Stimulated activated naive CD8-positive, alpha-beta T cell treated with anti-CD3 and anti-CD28 coated beads, Interleukin-15, amount 100 ng/mL, for 72 hours (primary cell): ENCODE measurements around the gene MSX2.
"Not testable (repeated sequence)": the region's sequence is repeated elsewhere in the genome, so short reads cannot be mapped to it uniquely, and the experiment has no call there.

Source experiments
- ATAC-seq: fragments of 150-1000 bp; cut with Tn5 transposase; 2 replicates; pipeline ENCODE4 v1.10.0; 2021; ENCODE audit warnings: mild to moderate bottlenecking, moderate library complexity
- DNase-seq, 2 donors: peaks; one replicate each; pipeline ENCODE4 v3.0.0; 2021 to 2022
- H3K27ac Mint-ChIP-seq, 2 donors: one replicate each; pipeline ENCODE4 v1.8.0; 2022; ENCODE audit warnings: mild to moderate bottlenecking in 2 of 2, mixed read lengths in 2 of 2, moderate library complexity in 2 of 2
- H3K27me3 Mint-ChIP-seq: one replicate; pipeline ENCODE4 v1.8.0; 2022; ENCODE audit warnings: mixed read lengths
- H3K4me1 Mint-ChIP-seq: one replicate; pipeline ENCODE4 v1.8.0; 2022; ENCODE audit warnings: mild to moderate bottlenecking, mixed read lengths
- H3K4me3 Mint-ChIP-seq, 2 donors: one replicate each; pipeline ENCODE4 v1.8.0; 2022; ENCODE audit warnings: mild to moderate bottlenecking in 2 of 2, mixed read lengths in 2 of 2, moderate library complexity in 1 of 2
- H3K9me3 Mint-ChIP-seq, 2 donors: one replicate each; pipeline ENCODE4 v1.8.0; 2022; ENCODE audit warnings: mixed read lengths in 2 of 2

MSX2 gene

GRCh38 chr5:174737330-174737729, 12.9 kb downstream of the MSX2 start:
- H3K4me3 Mint-ChIP-seq: no peak overlapping the region
- H3K27ac Mint-ChIP-seq: no peak overlapping the region
- no peaks in the 10 kb centered on the region for H3K9me3 Mint-ChIP-seq
- H3K27me3 Mint-ChIP-seq: peaks cover 53% of the 10 kb centered on the region
- ATAC-seq (no peak), DNase-seq (no peak)
- peaks cover 6% of the 10 kb centered on the region for H3K4me1 Mint-ChIP-seq

GRCh38 chr5:174741352-174741751, 17.0 kb downstream of the MSX2 start:
- ATAC-seq: no peak
- Mint-ChIP-seq H3K9me3 (peaks cover 4 to 12% of the 10 kb centered on the region in 2 donors), H3K27me3 (peaks cover 21% of the 10 kb centered on the region), H3K4me1 (no peaks in the 10 kb centered on the region), H3K27ac (no peak overlapping the region), H3K4me3 (no peak overlapping the region)
- DNase-seq: no peak

GRCh38 chr5:174744896-174745295, 20.5 kb downstream of the MSX2 start:
- peaks cover 28% of the 10 kb centered on the region for H3K27me3 Mint-ChIP-seq

GRCh38 chr5:174745590-174746103, 21.3 kb downstream of the MSX2 start:
- peaks cover 35% of the 10 kb centered on the region for H3K27me3 Mint-ChIP-seq
- no peak overlapping the region for H3K4me3 Mint-ChIP-seq
- H3K27ac Mint-ChIP-seq: no peak overlapping the region
- peaks cover 4 to 12% of the 10 kb centered on the region in 2 donors for H3K9me3 Mint-ChIP-seq
- DNase-seq (no peak), ATAC-seq (no peak)
- H3K4me1 Mint-ChIP-seq: no peaks in the 10 kb centered on the region

More at GRCh38 chr5:174744896-174745295, 20.5 kb downstream of the MSX2 start:
- Mint-ChIP-seq H3K4me3 (no peak overlapping the region), H3K4me1 (no peaks in the 10 kb centered on the region), H3K27ac (no peak overlapping the region), H3K9me3 (peaks cover 4 to 12% of the 10 kb centered on the region in 2 donors)
- ATAC-seq: no peak
- DNase-seq: no peak

GRCh38 chr5:174750711-174751110, 26.3 kb downstream of the MSX2 start:
- H3K4me3 Mint-ChIP-seq: no peak overlapping the region
- no peaks in the 10 kb centered on the region for H3K9me3 Mint-ChIP-seq
- DNase-seq (no peak), ATAC-seq (no peak)
- H3K4me1 Mint-ChIP-seq: no peaks in the 10 kb centered on the region
- peaks cover 73% of the 10 kb centered on the region for H3K27me3 Mint-ChIP-seq
- H3K27ac Mint-ChIP-seq: no peak overlapping the region

GRCh38 chr5:174751154-174752000, 27.0 kb downstream of the MSX2 start:
- no peak for DNase-seq
- no peak for ATAC-seq
- Mint-ChIP-seq H3K9me3 (no peaks in the 10 kb centered on the region), H3K4me1 (no peaks in the 10 kb centered on the region), H3K4me3 (peak overlapping the region in 1 of 2 donors; percentile 24), H3K27me3 (peaks cover 66% of the 10 kb centered on the region), H3K27ac (no peak overlapping the region)

- Mint-ChIP-seq H3K27me3 (peaks cover 66% of the 10 kb centered on the region), H3K9me3 (no peaks in the 10 kb centered on the region), H3K4me1 (no peaks in the 10 kb centered on the region), H3K4me3 (no peak overlapping the region), H3K27ac (no peak overlapping the region)
- DNase-seq (no peak), ATAC-seq (no peak)
Measured at GRCh38 chr5:174752121-174752520, 27.7 kb downstream of the MSX2 start.

- Mint-ChIP-seq H3K4me3 (no peak overlapping the region), H3K9me3 (peaks cover 5 to 6% of the 10 kb centered on the region in 2 donors), H3K4me1 (no peaks in the 10 kb centered on the region), H3K27me3 (peaks cover 45% of the 10 kb centered on the region), H3K27ac (no peak overlapping the region)
- DNase-seq: no peak
- ATAC-seq: no peak
Measured at GRCh38 chr5:174755106-174755505, 30.7 kb downstream of the MSX2 start.

- Mint-ChIP-seq H3K4me3 (no peak overlapping the region), H3K27me3 (peaks cover 12% of the 10 kb centered on the region), H3K9me3 (peaks cover 5 to 6% of the 10 kb centered on the region in 2 donors), H3K27ac (no peak overlapping the region), H3K4me1 (no peaks in the 10 kb centered on the region)
- no peak for ATAC-seq
- DNase-seq: no peak
Measured at GRCh38 chr5:174759091-174759490, 34.7 kb downstream of the MSX2 start.

- H3K4me1 Mint-ChIP-seq: no peaks in the 10 kb centered on the region
- no peak overlapping the region for H3K4me3 Mint-ChIP-seq
- DNase-seq (no peak), ATAC-seq (no peak)
- no peak overlapping the region for H3K27ac Mint-ChIP-seq
- H3K27me3 Mint-ChIP-seq: no peaks in the 10 kb centered on the region
- H3K9me3 Mint-ChIP-seq: peaks cover 5 to 6% of the 10 kb centered on the region in 2 donors
Measured at GRCh38 chr5:174760721-174761120, 36.3 kb downstream of the MSX2 start.

- not testable (repeated sequence) for H3K27ac Mint-ChIP-seq, ATAC-seq, H3K27me3 Mint-ChIP-seq, H3K9me3 Mint-ChIP-seq, H3K4me1 Mint-ChIP-seq, H3K4me3 Mint-ChIP-seq, DNase-seq
Measured at GRCh38 chr5:174761341-174761740, 37.0 kb downstream of the MSX2 start.

GRCh38 chr5:174764309-174764708, 39.9 kb downstream of the MSX2 start:
- Mint-ChIP-seq H3K27ac (no peak overlapping the region), H3K4me3 (no peak overlapping the region), H3K9me3 (peaks cover 6 to 11% of the 10 kb centered on the region in 2 donors), H3K4me1 (no peaks in the 10 kb centered on the region), H3K27me3 (peaks cover 16% of the 10 kb centered on the region)
- DNase-seq (no peak), ATAC-seq (no peak)

GRCh38 chr5:174765540-174765939, 41.2 kb downstream of the MSX2 start:
- DNase-seq (no peak), ATAC-seq (no peak)
- H3K4me1 Mint-ChIP-seq: no peaks in the 10 kb centered on the region
- no peak overlapping the region for H3K27ac Mint-ChIP-seq
- peaks cover 18% of the 10 kb centered on the region for H3K27me3 Mint-ChIP-seq
- peaks cover 0 to 7% of the 10 kb centered on the region in 2 donors for H3K9me3 Mint-ChIP-seq
- no peak overlapping the region for H3K4me3 Mint-ChIP-seq

- H3K27me3 Mint-ChIP-seq: peaks cover 28% of the 10 kb centered on the region
- H3K4me1 Mint-ChIP-seq: no peaks in the 10 kb centered on the region
- ATAC-seq: no peak
- DNase-seq: no peak
- no peak overlapping the region for H3K27ac Mint-ChIP-seq
- peaks cover 0 to 12% of the 10 kb centered on the region in 2 donors for H3K9me3 Mint-ChIP-seq
- no peak overlapping the region for H3K4me3 Mint-ChIP-seq
Measured at GRCh38 chr5:174767670-174768069, 43.3 kb downstream of the MSX2 start.

GRCh38 chr5:174769005-174769404, 44.6 kb downstream of the MSX2 start:
- DNase-seq: no peak
- Mint-ChIP-seq H3K9me3 (peaks cover 0 to 12% of the 10 kb centered on the region in 2 donors), H3K27ac (no peak overlapping the region), H3K27me3 (peaks cover 31% of the 10 kb centered on the region), H3K4me3 (no peak overlapping the region), H3K4me1 (no peaks in the 10 kb centered on the region)
- no peak for ATAC-seq

- DNase-seq (no peak), ATAC-seq (no peak)
- H3K4me1 Mint-ChIP-seq: no peaks in the 10 kb centered on the region
- no peak overlapping the region for H3K27ac Mint-ChIP-seq
- H3K9me3 Mint-ChIP-seq: peaks cover 0 to 5% of the 10 kb centered on the region in 2 donors
- H3K4me3 Mint-ChIP-seq: no peak overlapping the region
- peaks cover 28% of the 10 kb centered on the region for H3K27me3 Mint-ChIP-seq
Measured at GRCh38 chr5:174773371-174773770, 49.0 kb downstream of the MSX2 start.
